Mucosa of gallbladder (tissue), 1 donor: Measurements from ENCODE around the gene RIPOR3. TPM values are rescaled to one million over a fixed set of nuclear protein-coding genes. Genes with fewer than 3 reads are reported as not detected.
"Not testable (repeated sequence)": the region's sequence is repeated elsewhere in the genome, so short reads cannot be mapped to it uniquely, and the experiment has no call there.

Experiments
- DNase-seq: peaks from one replicate; pipeline ENCODE4 v3.0.0-alpha.2; 2020; ENCODE audit warnings: low spot score
- total RNA-seq: library from RNA; stranded (reverse); gene quantifications from one replicate; pipeline ENCODE4 v1.2.1, GENCODE V29; 2021
- donor health status: DM: no; HTN: no; CAD: no.

RIPOR3 gene
- total RNA-seq, 1 donor from 2014 or later, result 6.4 TPM

DNA sequence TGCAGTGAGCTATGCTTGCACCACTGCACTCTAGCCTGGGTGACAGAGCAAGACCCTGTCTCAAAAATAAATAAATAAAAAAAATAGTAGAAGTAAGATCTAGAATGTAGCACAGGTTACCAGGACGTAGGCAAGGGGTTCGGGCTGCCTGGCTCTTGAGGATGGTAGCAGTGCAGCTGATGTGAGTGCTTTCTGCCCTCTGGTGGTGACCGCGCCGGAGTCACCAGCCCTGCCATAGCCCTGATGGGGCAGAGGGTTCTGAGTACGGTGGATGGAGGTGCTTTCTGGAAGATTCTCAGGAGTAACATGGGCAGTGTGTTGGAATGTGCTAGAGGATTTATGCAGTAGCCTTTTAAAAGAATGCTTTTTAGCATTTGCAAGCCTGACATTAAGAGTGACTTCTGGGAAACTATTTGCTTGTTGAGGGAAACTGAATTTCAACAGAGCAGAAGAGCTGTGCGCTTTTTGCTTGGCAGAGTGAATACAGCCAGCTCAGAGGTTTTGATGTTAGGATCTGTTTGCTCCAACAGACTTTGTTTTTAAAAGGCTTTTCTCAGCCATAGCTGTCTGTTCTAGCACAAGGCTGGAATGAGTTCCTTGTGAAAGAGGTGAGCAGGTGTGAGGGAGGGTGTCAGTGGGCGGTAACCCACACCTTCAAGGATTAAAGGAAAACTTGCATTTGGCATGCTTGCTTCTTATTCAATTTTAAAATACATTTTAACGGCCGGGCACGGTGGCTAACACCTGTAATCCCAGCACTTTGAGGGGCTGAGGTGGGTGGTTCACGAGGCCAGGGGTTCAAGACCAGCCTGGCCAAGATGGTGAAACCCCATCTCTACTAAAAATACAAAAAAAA, 115.2 kb downstream of the RIPOR3 start:
- DNase-seq, result peak; percentile 58

DNA sequence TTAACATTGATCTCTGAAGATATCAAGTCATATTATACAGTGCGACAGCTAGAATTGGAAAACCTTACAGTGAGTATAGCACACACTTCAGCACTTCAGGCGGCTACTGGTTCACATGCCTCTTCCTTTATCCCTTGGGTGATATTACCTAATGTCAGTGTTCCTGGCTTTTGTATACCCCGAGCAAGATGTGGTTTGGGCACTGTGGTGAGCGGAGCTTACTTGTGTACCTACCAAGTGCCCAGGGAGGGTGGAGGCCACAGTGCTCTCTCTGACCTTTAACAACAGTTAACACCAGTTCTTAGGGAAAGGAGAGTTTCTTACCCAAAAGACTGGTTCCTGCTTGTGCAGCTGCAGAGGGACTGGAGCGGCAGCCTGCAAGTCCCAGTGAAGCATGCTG, 116.8 kb downstream of the RIPOR3 start:
- DNase-seq, result no peak

DNA sequence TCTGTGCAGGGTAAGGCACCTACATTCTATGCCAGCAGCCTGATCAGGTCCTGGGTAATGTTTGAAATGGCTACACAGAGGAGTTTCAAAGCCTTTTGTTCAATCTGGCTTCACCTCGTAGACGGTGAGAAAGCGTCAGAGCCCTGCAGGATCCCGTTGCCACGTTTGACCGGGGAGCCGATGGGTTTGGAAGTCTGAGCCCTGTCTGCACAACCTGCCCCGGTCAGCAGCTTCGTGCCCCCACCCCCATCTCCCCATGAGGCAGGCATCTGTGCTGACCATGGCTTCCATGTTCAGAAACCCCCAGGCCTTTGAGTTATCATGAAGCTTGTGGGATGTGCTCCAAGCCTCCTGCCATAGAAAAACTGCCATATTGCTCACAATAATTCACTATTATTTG, 117.2 kb downstream of the RIPOR3 start:
- no peak for DNase-seq

DNA sequence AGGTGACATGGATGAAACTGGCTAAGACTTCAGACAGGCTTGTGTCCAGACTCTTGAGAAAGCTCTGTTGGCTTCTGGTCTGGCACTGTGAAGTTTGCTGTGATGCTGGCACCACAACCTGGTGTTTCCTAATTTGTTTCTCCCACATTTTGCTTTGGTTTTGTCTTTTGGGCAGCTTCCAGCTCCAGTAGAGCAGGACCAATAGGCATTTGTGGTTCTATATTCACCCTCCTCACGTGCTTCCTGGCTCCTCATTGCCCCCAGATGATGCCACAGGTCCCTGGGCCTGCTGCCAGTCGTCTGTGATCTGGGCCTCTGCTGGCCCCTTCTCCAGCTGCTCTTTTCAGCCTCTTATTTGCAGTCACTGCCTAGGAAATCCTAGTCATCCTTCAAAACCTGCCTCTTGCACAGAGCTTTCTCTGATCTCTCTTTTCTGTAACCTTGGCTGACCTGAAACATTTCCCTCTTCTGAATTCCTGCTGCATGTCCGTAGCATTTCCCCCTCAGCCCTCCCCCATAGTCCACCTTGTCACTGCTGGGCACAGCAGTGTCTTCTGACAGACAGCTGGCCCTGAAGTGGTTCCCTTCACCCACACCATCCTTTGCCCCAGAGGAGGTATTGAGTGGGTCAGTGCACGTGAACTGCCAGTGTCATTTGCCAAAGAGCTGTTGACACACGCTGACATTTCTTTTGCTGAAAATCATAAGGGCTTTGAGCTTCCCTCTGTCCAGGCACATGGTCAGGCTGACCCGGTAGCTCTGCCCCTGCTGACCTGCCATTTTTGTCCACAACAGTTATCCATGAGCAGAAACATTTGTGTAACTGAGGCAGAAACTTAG, 118.2 kb downstream of the RIPOR3 start:
- DNase-seq, result no peak

DNA sequence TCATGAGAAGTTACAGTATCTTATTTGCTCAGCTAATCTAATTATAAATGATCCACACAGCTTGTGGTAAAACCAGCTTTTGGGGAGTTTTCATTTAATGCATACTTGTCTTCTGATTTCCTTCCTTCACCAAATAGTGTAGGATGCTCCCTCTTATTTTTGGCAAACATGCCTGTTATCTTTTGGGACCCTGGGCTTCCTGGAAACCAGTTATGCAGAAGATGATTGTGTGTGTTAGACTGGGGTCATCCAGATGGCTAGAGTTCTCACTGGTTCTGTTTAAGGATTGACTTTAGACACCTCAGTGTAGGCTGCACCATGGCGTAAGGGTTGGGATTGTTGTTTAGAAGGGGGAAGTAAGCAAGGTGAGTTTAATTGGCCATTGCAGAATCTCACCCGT, 119.9 kb downstream of the RIPOR3 start:
- no peak for DNase-seq

DNA sequence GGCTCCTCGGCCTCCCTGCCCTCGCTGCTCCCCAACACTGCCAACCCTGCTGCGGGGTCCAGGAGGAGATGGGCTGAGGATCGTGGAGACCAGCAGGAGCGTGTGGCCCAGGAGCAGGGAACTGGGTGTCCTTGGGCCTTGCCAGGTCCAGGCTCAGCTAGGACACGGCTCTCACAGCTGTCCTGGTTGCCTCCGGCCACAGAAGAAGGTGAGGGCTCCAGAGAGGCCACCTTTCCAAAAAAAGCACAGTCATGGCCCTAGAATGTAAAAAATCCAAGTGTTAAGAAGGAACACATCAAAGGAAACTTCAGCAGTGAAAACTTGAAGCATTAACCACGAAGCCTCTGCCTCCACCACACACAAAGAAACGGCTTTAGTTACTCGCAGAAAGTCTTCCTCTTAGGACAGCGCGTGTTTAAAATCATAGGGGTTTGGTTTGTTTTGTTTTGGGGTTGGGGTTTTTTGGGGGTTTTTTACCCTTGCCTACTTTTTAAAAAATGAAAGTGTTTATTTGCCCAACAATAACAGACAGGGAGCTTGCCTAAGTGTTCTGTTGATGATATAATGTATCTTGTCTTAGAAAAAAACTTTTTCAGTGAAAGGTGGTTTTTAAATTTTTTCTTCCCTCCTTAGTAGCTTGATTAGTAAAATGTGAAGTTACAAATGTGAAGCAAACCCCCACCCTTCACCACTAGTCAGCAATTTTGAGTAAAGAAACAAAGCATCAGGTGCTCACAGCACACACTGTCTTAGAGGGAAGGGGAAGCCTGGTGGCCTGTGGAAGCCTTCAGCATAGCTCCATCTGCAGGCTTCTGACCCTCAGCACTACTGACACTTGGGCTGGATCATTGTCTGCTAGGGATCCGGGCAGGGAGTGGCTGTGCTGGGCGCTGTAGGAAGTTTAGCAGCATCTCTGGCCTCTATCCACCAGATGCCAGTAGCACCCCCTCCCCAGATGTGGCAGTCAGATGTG, 121.2 kb downstream of the RIPOR3 start:
- DNase-seq, result no peak

DNA sequence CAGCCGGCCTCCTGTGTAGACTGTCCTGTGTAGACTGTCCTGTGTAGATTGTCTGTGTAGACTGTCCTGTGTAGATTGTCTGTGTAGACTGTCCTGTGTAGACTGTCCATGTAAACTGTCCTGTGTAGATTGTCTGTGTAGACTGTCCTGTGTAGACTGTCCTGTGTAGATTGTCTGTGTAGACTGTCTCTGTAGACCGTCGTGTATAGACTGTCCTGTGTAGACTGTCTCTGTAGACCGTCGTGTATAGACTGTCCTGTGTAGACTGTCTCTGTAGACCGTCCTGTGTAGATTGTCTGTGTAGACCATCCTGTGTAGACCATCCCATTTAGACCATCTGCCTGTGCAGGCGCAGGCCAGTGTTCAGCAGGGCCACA, 121.9 kb downstream of the RIPOR3 start:
- not testable (repeated sequence) for DNase-seq

DNA sequence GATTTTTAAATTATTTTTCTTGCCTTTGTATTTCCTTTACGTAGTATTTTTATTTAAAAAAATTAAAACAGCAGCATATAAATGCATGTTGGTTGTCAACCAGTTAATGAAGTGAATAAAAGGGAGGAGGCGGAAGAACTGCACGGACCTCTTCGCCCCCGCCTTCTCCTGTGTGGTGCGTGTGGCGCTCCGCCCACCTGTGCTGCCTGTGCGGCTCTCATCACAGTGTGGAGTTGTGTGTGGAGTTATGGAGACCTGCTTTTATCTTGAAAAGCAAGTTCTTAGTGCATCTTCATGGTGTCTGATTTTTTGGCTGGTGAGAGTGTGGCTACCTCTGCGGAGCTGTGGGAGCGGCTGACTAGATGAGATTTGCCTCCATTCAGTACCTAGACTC, 122.8 kb downstream of the RIPOR3 start:
- no peak for DNase-seq

DNA sequence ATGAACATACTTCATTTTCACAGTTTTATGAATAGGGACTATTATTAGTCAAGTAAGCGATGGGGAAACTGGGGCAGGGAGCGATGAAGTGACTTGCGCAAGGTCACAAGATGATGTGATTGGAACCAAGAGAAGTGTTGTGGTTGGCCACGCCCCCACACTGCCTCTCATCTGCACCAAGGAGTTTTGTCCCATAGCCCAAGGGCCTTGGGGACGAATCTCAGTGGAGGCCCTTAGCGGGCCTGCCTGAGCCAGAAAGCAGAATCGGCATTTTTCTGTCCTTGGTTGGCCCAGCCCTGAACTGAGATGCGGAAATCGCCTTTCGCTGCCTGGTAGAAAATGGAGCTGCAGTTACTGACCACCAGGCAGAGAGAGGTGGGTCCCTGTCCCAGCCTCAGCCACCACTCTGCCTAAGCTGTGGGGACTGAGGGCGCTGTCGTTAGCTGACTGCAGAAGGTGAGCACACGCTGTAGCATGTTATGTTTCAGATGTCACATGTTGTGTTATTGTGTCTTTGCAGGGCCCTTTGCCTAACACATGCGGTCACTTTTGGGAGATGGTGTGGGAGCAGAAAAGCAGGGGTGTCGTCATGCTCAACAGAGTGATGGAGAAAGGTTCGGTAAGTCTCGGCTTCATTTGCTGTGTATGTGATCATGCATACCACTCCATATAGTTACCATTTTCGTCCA, 123.3 kb downstream of the RIPOR3 start:
- DNase-seq, result no peak

DNA sequence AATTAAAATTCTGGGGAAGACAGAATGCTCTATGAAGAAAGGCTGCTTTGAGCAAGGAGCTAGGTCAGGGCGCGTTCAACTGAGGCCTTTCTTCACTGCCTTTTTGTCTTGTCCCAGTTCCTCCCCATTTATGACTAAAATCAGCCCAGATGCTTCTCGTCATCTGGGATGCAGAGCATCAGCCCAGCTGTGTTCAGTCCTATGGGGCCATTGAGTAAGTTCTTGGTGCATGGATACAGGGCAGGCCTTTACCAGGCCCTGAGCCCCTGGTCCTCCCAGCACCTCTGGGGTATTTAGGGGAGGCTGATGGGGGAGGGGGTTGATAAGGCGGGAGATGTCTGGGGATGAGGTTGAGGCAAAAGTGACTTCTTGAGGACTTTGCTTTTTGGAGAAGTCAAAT, 125.5 kb downstream of the RIPOR3 start:
- no peak for DNase-seq

DNA sequence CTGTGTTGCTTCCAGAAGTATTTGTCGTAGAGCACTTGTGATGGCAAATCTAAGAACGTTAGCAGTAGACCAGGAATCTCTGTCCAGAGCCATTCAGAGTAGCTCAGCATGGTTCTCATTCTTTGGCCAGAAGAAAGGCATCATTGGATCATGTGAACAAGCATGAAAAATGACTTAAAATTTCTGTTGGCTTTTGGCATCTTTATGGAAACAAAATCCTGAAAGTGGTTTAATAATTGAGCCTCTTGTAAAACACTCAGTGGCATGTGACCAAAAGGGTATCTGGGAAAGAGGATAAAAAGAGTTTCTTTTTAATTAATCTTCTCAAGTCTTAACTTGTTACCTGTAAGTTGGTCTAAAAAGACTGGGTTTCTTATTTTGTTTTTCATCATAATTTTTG, 126.0 kb downstream of the RIPOR3 start:
- DNase-seq, result no peak

DNA sequence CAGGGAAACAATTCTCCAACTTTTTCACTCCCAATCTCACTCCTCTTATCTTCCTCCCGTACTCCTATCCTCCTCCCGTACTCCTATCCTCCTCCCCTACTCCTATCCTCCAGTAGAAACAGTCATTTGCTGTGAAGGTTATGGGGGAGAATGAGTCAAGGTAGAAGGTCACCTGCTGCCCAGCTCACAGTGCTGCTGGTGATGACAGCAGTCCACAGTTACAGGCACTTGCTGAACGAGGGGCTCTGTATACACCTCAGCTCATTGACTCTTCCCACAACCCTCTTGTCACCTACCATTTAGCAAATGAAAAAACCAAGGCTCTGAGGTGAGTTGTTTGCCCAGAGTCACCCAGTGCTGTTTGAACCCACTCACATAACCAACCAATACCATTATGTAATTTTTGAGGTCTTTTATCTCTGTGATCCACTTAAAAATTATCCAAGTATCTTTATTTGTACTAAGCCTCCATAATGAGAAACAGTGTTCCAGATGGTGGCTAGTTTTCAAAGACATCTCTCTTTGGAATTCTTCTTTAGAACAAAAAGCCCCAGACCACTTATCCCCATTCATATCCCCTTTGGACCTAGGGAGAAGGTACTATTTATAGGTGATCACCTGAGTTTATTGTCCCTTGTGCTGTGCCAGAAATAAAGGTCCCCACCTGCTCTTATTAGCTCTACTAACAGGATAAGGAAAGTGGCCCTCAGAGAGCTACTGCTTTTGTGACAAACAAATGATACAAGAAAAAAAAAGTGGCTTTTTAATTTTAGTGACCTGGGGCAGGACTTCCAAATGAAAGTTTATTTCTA, 128.0 kb downstream of the RIPOR3 start:
- DNase-seq, result no peak

DNA sequence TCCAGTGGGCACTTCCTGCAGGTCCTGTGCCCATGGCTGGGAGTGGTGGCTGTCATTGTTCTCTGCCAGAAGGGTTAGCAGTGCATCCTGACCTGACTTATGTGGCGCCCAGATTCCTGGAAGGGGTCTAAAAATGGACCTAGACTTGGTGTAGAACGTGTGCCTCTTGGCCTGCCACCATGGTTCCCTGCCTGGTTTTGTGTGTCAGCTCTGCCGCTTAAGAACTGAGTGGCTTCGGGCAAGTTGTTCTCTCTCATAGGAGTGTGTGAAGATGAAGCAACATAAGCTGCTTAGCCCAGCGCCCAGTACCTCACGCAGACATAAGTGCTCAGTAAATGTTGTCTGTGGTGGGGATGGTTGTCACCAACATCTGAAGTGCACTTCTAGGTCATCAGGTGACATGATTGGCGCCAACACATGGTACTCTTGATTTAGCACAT, 129.1 kb downstream of the RIPOR3 start:
- DNase-seq, result no peak

DNA sequence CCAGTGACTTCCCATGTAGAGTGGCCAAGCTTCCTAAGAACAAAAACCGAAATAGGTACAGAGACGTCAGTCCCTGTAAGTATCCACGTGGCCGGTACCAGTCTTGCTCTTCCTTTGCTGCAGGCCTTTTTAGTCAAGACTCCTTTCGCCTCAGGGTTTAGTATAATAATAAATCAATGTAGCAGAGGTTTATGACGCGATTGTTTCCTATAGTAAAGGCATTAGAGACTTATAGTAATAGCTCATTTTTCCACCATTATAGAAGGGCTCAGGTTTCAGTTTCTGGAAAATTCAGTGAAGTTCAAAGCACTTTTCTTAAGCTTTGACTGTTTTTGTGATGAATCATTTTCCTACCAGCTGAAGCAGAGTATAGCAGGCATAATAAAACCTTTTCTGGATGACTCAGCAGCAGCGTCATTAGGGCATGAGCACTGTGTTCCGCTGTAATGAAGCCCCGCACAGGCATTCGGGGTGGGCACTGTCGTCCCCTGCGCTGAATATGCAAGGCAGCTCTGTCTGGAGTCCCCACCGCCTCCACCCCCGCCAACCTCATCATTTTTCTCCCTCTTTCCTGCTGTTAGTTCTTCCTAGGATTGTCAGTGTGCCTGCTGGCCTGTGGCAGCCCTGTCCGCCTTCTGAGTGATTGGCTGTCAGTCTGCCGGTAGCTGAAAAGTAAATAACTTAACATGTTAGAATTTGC, 129.8 kb downstream of the RIPOR3 start:
- DNase-seq, result no peak

DNA sequence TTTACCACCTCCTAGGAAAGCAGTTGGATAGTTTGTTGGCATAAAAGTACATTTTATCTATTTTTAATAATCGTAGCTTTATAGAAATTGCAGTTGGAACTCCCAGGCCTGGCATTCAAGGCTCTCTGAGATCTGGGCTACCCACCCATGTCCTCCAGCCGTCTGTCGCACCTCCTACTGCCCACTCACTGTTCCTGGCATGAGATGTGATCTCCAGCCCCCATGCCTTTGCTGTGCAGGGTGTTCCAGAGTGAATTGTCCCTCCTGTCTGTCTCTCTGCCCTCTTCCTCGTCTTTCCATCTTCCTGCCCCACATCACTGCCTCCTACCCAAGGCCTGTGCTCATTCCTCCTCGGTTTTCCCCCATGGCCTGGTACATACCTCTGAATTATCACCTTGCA, 130.5 kb downstream of the RIPOR3 start:
- DNase-seq, result no peak

DNA sequence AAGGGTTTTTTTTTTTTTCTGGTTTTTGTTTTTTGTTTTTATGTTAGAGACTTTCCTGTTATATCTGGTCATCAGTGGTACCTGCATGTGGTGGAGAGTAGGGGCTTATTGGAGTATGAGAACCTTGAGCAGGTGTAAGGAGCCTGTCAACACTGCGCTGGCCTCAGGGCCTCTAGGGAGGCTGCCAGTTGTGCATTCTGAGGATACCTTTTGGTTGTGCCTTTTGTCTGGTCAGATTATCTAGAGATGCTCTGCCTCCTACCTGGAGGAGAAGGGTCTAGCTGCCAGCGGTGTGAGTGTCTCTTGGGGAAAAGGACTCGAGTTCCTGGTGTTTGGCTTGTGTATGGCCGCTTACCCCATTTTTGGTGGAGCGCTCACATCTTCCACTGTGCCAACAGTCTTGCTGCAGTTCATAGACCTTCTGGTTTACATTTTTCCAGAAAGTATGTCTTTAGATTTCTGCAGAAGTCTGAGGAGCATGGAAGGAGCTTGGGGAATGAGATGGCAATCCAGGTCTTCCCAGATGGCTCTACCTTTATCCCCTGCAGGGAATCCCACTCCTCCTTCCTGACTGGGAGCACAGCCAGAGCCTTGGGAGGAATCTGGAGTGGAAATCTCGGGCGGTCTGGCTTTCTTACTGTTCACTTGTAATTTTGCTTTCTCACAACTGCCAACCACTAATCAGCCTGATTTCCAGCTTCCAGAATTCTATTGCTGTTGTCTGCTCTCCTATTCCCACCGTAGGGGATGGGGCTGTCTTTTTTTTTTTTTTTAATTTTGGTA, 131.3 kb downstream of the RIPOR3 start:
- DNase-seq, result no peak

DNA sequence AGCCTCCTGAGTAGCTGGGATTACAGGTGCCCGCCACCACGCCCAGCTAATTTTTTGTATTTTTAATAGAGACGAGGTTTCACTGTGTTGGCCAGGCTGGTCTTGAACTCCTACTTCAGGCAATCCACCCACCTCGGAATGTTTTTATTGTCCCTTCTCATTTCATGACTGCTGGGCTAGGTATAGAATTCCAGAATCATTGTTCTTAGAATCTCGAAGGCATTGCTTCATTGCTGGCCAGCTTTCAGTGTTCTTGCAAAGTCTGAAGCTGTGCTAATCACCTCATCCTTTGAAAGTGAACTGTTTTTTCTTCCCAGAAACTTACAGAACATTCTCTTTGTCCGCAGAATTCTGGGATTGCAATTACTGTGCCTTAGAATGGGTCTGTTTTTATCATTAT, 132.2 kb downstream of the RIPOR3 start:
- DNase-seq, result no peak

DNA sequence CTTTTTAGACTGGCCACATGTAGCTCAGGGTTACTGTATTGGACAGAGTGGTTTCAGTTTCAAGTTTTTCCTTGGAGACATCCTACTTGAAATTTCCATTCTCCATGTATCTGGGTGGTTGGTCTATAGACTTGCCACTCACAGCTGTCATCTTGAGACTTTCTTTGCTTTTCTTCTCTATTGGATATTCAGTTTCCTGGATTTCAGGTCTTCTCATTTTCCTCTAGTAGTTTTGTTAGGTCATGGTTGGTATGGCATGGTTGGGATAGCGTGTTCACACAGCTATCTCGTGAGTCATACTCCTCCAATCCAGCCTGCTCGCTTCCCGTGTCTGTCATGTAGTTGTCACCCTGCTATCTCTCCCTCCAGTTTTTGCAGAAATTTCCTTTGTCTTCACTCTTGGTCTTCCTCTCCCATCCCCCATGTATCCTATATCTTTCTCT, 132.8 kb downstream of the RIPOR3 start:
- no peak for DNase-seq
